NCI-H1694 treated with DMSO at 0.1 percent for 48 hours (cell line): ENCODE measurements around the gene FITM2.

Experiments
- DNase-seq: peaks from one replicate; lab custom pipeline; 2025; lab: John Stamatoyannopoulos, UW

The FITM2 gene

DNA sequence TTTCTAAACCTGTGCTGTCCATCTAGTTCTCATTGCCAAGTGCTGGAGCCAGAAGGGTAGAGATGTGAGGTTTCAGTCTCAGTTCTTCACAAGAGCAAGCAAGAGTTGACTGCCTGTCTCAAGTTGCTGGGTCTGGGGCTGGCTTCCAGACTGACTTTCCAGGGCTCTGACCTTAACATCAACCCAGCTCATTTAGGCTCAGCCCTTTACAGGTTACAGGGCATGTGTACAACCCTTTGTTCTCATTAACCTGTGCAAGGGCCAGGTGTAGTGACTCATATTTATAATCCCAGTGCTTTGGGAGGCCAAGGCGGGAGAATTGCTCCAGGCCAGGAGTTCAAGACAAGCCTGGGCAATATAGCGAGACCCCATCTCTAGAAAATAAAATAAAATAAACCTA lies 30.6 kb downstream of the FITM2 start:
- DNase-seq, result no peak

DNA sequence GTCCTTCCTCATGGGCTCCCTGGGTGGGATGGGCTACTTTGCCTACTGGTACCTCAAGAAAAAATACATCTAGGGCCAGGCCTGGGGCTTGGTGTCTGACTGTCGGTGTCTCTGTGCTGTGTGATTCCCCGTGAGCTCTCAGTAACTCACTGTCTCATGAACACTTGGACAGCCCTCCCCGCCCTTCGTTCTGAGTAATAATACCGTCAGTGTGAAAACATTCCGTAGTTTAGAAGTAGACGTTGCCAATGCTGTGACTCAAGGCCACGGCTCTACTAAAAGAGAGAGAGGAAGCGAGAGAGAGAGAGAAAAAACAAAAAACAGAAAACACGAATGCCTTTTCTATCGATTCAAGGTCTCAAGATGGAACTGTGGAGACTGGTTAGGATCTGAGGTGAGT lies 31.8 kb downstream of the FITM2 start:
- no peak for DNase-seq

DNA sequence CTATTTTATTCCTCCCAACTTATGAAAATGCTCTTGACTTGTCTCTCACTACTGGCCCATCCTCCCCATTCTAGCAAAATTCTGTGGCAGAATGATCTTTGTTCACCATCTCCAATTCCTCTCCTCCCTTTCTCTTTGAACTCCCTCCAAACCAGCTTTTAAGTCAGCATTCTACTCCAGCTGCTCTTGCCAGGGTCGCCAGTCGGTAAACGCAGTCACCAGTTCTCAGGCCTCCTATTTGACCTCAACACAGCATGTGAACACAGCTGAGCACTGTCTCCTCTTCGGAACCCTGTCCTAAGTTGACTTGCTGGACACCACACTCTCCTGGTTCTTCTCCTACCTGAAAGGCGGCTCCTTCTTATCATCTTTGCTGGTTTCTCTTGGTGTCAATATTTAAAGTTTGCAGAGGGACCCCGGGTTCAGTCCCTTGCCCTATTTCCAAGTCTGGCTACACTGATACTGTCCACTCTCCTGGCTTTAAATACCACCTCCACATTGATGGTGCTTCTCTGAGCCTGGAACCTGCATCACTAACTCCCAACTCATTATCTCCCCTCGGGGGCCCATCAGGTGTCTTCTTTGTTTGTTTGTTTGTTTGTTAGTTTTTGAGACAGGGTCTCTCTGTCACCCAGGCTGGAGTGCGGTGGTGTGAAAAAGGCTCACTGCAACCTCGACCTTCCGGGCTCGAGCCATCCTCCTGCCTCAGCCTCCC lies 36.5 kb downstream of the FITM2 start:
- no peak for DNase-seq

DNA sequence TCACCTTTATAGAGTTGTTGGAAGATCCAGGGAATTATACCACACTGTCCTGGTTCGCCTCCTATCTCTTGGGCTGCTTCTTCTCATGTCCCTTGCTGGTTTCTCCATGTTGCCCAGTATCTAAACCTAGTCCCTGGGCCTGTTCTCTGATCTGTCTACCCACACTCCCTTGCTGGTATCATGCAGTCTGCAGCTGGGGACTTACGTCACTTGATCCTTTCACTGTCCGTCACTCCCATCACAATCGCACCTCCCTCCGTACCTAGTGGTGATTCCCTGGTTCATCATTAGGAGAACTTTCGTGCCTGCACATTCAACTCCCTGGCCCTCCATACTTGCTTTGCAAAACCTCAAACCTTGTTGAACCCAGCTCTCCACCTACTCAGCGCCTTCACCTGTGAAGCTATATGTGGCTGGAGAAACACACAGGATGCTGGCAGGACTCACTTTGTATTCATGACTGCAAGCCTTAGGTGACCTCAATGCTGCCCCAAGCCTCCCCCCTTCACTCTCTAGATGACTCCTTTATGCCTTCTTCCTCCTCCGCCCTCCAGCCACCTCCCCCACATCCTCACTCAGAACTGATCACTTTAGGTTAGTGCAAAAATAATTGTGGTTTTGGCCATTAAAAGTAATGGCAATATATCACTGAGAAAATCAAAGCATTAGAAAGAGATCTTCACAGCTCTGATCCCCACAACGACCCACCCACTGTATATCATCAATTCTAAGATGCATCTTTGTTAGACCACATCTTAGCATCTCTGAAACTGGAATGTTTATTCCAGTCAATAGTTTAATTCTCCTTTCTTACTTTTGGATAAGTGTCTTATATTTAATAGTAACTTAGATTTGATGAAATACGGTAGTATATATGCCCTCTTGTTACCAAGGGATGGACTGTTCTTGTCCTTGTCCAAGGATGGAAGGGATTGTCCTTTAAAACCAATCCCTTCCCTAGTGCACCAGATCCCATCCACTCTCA lies 37.5 kb downstream of the FITM2 start:
- DNase-seq, result no peak

DNA sequence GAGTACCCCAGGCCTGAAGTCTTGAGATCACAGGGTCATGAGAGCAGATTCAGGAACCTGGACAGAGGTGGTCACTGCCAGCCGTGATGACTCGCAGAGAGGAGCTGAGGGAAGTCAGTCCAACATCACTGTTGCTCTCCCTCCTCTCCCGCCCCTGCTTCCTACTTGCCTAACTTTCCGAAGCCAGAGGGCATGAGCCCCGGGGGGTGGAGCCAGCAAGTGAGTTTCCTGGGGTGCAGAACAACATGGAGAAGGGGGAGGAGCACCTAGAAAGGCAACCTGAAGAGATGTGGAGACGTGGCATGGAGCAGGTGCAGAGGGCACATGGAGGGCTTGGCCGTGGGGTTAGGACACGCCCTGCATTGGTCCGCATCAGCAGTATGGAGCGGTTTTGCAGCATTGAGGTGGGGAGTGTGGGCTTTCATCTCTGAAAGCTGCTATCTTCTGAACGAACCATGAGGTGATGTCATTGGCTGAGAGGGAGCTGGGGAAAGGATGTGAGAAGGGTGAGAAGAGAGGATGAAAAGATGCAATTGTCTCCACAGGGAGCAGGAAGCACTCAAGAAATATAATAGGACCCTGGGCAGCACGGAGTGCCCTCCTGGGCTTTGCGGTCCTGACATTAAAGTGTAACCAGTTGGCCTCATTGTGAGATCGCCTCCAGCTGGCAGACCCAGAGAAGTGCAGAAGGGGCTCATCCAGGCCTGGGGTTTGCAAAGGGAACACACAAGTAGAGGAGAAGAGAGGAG lies 38.9 kb downstream of the FITM2 start:
- no peak for DNase-seq

DNA sequence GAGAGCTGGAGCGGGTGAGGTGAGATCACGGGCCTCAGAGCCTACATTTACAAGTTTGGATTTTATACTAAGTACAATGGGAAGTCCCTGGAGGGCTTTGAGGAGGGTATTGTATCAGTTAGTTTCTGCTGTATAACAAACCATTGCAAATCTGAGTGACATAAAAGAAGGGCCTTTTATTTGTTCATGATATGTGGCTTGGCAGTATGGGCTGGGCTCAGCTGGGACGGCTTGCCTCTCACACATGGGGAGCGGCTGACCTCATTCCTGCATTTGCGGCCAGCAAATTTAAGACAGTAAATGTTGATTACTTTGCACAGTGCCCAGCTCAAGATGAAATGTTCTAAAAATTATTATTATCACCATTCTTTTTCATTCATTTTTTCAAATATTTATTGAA lies 42.2 kb downstream of the FITM2 start:
- DNase-seq, result no peak

DNA sequence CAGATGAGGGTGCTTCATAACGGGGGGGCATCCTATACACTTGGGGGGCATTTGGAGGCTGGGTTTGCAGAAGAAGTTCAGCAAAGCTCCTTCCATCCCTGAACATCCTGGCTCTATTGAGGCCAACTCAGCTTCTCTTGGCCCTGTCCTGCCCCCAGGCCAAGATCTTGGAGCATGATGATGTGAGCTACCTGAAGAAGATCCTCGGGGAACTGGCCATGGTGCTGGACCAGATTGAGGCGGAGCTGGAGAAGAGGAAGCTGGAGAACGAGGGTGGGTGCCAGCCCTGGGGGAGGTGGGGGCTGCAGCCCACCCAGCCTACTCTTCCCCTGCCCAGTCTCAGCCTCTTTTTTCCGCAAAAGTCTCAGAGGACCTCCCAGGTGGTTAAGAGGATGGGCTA lies 46.7 kb downstream of the FITM2 start:
- no peak for DNase-seq

DNA sequence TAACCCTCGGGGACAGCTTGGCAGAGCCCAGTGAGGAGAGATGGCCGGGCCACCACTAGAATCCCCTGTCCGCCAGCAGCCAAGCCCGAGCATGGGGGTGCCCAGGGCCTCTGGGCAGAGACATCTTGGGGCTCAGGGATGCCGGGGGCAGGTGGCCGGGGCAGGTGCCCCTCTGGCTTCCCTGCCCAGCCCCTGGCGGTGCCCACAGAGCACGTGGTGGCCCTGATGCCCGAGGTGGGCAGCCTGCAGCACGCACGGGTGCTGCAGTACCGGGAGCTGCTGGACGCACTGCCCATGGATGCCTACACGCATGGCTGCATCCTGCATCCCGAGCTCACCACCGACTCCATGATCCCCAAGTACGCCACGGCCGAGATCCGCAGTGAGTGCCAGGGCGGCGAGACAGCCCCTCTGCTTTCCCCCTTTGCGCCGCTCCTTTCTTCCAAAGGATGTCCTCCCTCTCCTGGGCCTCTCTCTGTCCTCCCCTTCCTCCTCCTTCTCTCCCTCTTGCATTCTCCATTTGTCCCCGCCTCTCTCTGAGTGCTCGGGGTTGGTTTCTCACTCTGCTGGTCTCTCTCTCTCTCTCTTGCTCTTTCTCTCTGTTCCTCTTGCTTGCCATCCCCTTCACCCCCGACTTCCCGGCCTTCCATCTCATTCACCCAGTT lies 52.6 kb downstream of the FITM2 start:
- DNase-seq, result no peak

DNA sequence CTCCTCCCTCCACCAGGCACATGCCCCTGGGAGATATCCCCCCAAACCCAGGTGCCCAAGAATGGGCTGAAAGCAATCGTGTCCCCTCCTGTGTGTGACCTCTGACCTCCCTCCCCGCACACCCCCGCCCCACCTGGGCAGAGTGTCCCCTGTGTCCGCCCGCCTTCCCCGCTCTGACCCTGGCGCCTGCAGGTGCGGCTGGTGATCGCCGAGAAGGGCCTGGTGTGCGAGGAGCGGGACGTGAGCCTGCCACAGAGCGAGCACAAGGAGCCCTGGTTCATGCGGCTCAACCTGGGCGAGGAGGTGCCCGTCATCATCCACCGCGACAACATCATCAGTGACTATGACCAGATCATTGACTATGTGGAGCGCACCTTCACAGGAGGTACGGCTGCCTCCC lies 54.0 kb downstream of the FITM2 start:
- DNase-seq, result no peak

DNA sequence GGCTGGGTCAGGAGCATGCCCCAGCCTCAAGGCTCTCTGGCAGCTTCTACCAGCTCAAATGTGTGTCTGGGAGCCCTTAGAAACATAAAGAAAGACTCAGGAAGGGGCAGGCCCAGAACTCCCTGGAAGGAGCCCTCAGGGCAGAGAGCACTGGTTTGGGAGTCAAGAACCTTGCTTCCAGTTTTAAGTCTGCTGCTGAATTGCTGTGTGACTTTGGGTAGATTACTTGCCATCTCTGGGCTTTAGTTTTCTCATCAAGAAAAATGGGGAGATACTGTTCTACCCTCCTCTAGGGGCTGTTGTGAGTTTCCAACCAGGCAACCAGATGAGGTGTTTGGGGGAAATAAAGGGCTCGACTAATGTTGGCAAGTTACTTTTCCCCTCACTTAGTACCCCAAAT lies 55.1 kb downstream of the FITM2 start:
- DNase-seq, result no peak

DNA sequence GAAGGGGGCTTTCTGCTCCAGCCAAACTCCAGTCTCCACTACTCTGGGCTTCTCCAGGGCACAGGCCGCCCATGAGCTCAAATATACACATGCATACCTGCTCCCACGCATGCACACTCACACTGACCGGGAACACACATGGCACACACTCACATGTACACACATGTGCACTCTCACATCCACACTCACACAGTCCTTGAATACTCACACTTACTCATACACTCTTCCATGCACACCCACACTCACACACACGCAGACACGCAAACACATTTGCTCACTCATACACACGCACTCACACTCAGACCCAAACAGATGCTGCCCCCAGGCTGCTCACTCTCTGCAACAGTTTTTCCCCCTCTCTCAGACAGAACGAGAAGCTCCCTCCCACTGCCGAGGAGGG lies 56.9 kb downstream of the FITM2 start:
- DNase-seq, result no peak

DNA sequence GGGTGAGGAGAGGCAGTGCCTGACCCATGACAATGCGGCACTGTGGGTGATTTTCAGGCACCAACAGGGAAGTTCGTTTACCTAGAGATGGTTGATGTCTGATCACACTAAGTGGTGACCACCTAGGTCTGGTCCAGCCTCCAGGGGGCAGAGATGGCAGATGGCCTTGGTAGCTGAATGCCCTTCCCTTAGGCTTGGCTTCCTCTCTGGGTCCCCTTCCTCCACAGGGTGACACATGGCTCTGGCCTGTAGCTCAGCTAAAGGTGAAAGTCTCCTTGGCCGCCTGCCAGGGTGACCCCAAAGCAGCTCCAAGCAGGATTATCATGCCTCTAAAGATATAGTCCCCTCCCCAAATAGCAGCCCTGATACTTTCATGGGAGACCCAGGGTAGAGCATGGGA lies 57.5 kb downstream of the FITM2 start:
- no peak for DNase-seq
